Measurements from ENCODE around the gene CHST11.

The CHST11 gene

GRCh38 chr12:104664351-104664750, 207.6 kb downstream of the CHST11 start:
- DNase-seq = no peak

GRCh38 chr12:104665296-104665695, 208.5 kb downstream of the CHST11 start:
- no peak for DNase-seq

GRCh38 chr12:104667139-104667538, 210.4 kb downstream of the CHST11 start:
- no peak for DNase-seq

DNA sequence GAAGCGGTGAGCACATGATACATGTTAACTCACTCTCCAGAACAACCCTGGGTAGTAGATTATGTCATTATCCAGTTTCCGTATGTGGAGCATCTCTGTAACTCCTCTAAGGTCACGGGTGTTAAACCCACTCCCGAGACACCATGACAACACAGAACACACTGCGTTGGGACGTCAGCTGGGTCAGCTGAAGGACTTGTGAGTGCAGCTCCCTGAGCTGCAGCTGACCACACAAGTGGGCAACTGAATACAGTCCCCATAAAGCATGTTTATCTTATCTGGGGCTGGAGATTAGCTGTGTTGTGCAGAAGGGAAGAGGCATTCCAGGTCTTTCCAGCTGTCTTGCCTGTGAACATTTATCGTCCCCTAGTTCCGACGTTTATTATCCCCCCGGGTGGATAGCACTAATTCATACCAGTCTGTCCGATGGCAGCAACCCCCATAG, 211.5 kb downstream of the CHST11 start:
- peak; percentile 70 for DNase-seq

- peak; percentile 45 for DNase-seq
Observed at GRCh38 chr12:104669089-104669721, 212.5 kb downstream of the CHST11 start.

DNA sequence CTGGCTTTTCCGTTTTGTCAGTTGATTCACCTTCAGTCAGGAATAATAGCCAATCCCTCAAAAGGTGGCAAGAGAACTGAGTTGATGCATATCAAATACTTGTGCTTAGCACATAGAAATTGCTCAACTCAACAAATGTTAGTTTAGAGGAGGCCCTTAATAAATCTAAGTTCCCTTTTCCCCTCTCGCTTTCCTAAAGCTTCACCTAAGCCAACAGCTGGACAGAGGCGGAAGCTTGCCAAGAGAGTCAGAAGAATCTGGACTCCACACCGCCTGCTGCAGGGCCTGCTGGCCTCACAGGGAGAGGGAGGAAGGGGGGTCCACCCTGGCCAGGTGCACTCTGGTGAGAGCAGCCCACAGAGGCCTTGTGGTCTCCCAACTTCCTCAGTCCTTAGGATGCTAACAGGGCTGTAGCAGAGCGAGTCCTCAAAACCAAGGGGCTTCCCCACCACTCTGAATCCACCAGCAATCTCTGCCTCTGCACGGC, 213.1 kb downstream of the CHST11 start:
- no peak for DNase-seq

- DNase-seq = no peak
Observed at GRCh38 chr12:104670439-104671408, 214.0 kb downstream of the CHST11 start.

- no peak for DNase-seq
Observed at GRCh38 chr12:104671409-104672095, 214.8 kb downstream of the CHST11 start.

DNA sequence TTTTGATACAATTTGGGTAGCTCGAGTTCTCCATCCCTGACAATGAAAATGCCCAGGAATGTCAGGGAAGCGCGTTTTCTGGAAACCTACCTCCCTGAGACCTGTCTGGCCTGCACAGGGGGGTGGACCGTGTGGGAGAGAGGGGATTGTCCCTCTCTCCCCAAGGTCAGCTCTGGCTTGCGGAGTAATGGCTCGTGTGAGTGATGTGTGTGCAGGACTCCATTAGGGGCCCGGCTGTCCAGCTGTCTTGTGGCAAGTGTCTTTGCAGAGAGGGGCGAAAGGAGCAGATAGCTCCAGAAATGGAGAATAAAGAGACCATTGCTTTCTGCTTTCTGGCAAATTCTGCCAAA, 215.3 kb downstream of the CHST11 start:
- DNase-seq = no peak

GRCh38 chr12:104672501-104673265, 215.9 kb downstream of the CHST11 start:
- DNase-seq = no peak

GRCh38 chr12:104673294-104673693, 216.5 kb downstream of the CHST11 start:
- DNase-seq = no peak

DNA sequence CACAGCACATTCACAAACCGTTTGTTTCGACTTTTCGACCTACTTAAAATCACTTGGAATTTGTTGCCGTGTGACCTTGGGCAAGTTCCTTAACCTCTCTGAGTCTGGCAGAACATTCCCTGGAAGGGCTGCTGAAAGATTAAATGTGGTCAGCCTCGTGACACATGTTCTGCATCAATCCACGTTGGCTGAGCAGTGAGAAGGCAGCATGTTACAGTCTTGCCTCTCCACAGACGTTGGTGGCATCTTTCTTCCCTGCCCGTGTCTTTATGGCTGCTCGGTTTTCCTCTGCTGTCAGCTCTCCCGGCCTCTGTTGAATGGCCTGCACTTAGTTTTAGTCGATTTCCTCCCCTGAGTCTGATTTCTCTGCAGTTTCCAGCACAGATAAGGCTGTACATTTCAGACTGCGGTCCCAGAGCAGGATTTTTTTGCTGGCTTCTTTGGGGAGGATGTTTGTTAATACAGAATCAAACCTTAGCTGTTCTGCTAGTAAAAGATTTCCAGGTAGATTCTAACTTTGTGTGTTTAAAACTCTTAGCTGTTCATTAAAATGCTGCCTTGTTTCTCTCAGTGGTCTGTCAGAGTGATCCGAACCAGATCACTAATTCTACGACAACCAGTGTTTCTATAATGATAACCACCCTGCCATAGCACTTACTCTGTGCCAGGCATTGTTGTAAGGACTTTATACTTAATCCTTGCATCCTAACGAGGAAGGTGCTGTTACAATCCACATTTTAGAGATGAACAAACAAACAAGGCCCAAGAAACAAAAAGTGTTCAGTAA, 217.1 kb downstream of the CHST11 start:
- no peak for DNase-seq

- no peak for DNase-seq
Observed at GRCh38 chr12:104676636-104677035, 219.9 kb downstream of the CHST11 start.

DNA sequence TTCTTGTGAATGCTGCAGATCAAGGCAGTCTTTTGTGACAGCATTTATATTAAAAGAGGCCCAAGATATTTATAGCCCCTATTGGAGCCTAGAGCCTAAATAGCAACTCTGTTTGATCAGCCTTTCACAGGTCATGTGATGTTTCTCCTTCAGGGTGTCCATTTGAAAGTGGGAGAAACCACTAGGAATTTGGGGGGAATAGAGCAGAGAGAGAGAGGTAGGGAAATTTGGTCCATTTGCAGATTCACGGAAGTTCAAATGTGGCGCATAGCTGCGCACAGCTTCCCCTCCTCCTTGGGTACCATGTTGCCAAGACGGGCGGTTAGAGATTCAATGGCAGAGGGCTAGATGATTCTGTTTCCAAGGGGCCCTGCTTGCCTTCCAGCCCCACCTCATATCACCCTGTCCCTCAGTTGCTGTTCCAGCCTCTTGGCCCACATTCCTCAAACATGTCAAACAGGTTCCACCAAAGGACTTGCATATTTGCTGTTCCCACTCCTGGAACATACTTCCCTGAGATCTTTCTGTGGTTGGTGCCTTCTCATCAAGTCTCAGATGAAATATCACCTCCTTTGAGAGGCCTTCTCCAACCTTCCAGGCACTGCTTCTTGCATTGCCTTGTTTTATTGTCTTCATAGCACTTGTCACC, 220.8 kb downstream of the CHST11 start:
- no peak for DNase-seq

DNA sequence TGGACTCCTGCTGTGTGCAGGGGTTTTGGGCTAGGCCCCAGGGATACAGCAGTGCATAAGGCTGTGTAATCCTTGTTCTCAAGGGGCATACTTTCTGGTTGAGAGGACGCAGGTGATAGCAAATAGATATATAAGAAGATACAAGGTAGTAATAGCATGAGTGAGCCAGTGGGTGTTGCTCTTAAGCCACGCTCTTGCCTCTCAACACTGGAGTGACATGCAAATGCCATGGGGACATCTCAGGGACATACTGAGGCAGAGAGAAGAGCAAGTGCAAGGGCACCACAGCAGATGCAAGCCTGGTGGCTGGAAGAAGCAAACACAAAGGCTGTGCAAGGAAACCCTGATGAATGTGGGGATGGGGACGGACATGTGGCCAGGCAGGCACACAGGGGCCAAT, 223.3 kb downstream of the CHST11 start:
- DNase-seq = peak; percentile 44

DNA sequence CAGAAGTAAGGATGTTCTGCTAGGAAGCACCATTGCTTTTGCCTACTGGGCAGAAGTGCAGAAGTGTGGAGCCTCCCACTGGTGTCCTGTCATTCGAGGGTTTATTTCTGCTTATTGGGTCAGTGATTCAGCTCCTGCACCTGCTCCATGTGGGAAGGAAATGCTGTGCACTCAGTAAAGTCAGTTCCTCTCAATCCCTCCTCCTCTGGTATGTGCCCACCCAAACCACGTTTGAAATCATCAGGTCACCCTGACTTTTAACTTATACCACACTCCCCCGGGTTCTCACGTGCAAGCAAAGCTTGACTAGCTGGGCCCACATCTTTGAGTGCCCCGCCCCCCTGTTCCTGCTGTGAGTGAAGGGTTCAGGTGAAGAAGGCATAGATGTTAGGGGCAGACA, 223.7 kb downstream of the CHST11 start:
- DNase-seq = no peak

GRCh38 chr12:104681012-104681690, 224.4 kb downstream of the CHST11 start:
- no peak for DNase-seq

GRCh38 chr12:104682790-104683279, 226.1 kb downstream of the CHST11 start:
- DNase-seq = no peak

GRCh38 chr12:104683831-104684503, 227.2 kb downstream of the CHST11 start:
- DNase-seq = no peak

GRCh38 chr12:104684884-104685283, 228.1 kb downstream of the CHST11 start:
- no peak for DNase-seq
